ENCODE data around the gene CGB1.

Gene CGB1

GRCh38 chr19:49010453-49010852 lies 26.2 kb downstream of the CGB1 start:
- no peaks in the 10 kb centered on the region for H3K4me1 ChIP-seq (ENCODE audit: control extremely low read depth in 1 of 4, control insufficient read depth in 4 of 4, insufficient read depth in 4 of 4, low read length in 3 of 4)
- no peak for DNase-seq
- H3K27me3 ChIP-seq (replicated peaks in 2 of 5; ENCODE audit: control insufficient read depth in 4 of 5, insufficient read depth in 5 of 5, low read length in 4 of 5): no peaks in the 10 kb centered on the region
- H3K4me3 ChIP-seq (ENCODE audit: control insufficient read depth in 1 of 7, extremely low read depth in 1 of 7, insufficient read depth in 4 of 7, low read depth in 2 of 7, low read length in 6 of 7): no peak overlapping the region
- H3K9me3 ChIP-seq (ENCODE audit: control extremely low read depth in 1 of 5, control insufficient read depth in 4 of 5, insufficient read depth in 2 of 5, low read depth in 1 of 5, low read length in 4 of 5): no peaks in the 10 kb centered on the region
- H3K36me3 ChIP-seq (ENCODE audit: control insufficient read depth in 4 of 4, insufficient read depth in 4 of 4, low read length in 3 of 4): peaks cover 13 to 78% (median 58%) of the 10 kb centered on the region in 4 experiments
- 96% methylated on average over 17 of the region's 18 CpGs for WGBS (ENCODE audit: insufficient coverage)
- H3K27ac ChIP-seq (ENCODE audit: insufficient read depth in 1 of 2, low read depth in 1 of 2, low read length in 2 of 2, poor library complexity in 1 of 2, severe bottlenecking in 2 of 2): no peak overlapping the region
- POLR2A ChIA-PET: interaction anchor here (0.6 kb wide), 1 partner anchor 47 kb away, joined by 6 read pairs; the partner anchor contains the start of gene CGB7
- CTCF ChIA-PET: interaction anchor here (1.6 to 4.3 kb wide), 2 partner anchors 7 to 10 kb away, joined by 3 to 15 read pairs; no protein-coding TSS in a partner anchor

DNA sequence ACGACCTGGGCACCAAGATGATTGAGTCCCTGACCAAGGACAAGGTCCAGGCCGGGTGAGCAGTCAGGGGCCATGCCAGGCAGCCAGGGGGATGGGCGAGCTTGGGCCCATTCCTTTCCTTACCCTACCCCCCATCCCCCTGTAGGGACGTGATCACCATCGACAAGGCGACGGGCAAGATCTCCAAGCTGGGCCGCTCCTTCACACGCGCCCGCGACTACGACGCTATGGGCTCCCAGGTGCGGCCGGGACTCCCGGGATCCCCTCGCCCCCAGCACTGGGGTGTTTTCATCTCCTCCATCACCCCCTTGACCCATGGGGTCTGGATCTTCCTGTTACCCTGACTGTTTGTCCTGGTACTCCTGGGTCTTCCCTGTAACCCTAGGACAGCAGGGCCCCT lies 26.9 kb downstream of the CGB1 start:
- Histone ChIP-seq H3K4me3 (ENCODE audit: control insufficient read depth in 1 of 7, extremely low read depth in 1 of 7, insufficient read depth in 4 of 7, low read depth in 2 of 7, low read length in 6 of 7) (no peak overlapping the region), H3K27ac (ENCODE audit: insufficient read depth in 1 of 2, low read depth in 1 of 2, low read length in 2 of 2, poor library complexity in 1 of 2, severe bottlenecking in 2 of 2) (no peak overlapping the region), H3K27me3 (replicated peaks in 2 of 5; ENCODE audit: control insufficient read depth in 4 of 5, insufficient read depth in 5 of 5, low read length in 4 of 5) (no peaks in the 10 kb centered on the region), H3K4me1 (ENCODE audit: control extremely low read depth in 1 of 4, control insufficient read depth in 4 of 4, insufficient read depth in 4 of 4, low read length in 3 of 4) (no peaks in the 10 kb centered on the region), H3K36me3 (ENCODE audit: control insufficient read depth in 4 of 4, insufficient read depth in 4 of 4, low read length in 3 of 4) (peaks cover 16 to 78% (median 58%) of the 10 kb centered on the region in 4 experiments), H3K9me3 (ENCODE audit: control extremely low read depth in 1 of 5, control insufficient read depth in 4 of 5, insufficient read depth in 2 of 5, low read depth in 1 of 5, low read length in 4 of 5) (no peaks in the 10 kb centered on the region)
- DNase-seq: no peak
- 98% methylated on average over 13 of the region's 18 CpGs for WGBS (ENCODE audit: insufficient coverage)
- ChIA-PET CTCF (interaction anchor here (0.6 to 4.3 kb wide), 4 partner anchors 8 to 16 kb away, joined by 3 to 15 read pairs (median 4); partner anchors contain the start of genes GYS1 and RUVBL2), POLR2A (interaction anchor here (0.6 kb wide), 1 partner anchor 48 kb away, joined by 6 read pairs; the partner anchor contains the start of gene CGB7)

DNA sequence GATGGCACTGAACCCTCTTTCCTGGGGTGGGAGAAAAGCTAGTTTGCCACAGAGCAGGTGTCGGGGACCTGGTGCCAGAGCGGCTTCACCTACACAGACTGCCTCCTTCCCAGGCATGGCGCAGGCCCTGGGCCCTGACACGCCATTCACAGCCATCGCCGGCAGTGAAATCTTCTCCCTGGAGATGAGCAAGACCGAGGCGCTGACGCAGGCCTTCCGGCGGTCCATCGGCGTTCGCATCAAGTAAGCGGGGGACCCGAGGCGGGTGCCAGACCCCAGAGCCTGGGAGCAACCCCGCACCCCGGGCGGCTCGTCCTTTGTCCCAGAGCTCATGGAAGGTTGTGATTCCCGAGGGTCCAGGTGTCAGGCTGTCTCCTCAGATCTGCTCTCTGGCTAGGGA lies 29.8 kb downstream of the CGB1 start:
- DNase-seq: no peak
- Histone ChIP-seq H3K4me3 (ENCODE audit: control insufficient read depth in 1 of 7, extremely low read depth in 1 of 7, insufficient read depth in 4 of 7, low read depth in 2 of 7, low read length in 6 of 7) (no peak overlapping the region), H3K9me3 (ENCODE audit: control extremely low read depth in 1 of 5, control insufficient read depth in 4 of 5, insufficient read depth in 2 of 5, low read depth in 1 of 5, low read length in 4 of 5) (no peaks in the 10 kb centered on the region), H3K4me1 (ENCODE audit: control extremely low read depth in 1 of 4, control insufficient read depth in 4 of 4, insufficient read depth in 4 of 4, low read length in 3 of 4) (no peaks in the 10 kb centered on the region), H3K27ac (ENCODE audit: insufficient read depth in 1 of 2, low read depth in 1 of 2, low read length in 2 of 2, poor library complexity in 1 of 2, severe bottlenecking in 2 of 2) (no peak overlapping the region), H3K27me3 (replicated peaks in 2 of 5; ENCODE audit: control insufficient read depth in 4 of 5, insufficient read depth in 5 of 5, low read length in 4 of 5) (no peaks in the 10 kb centered on the region), H3K36me3 (ENCODE audit: control insufficient read depth in 4 of 4, insufficient read depth in 4 of 4, low read length in 3 of 4) (peaks cover 19 to 78% (median 58%) of the 10 kb centered on the region in 4 experiments)
- POLR2A ChIA-PET: no interaction called here
- WGBS (ENCODE audit: insufficient coverage): 97% methylated on average over 22 of the region's 22 CpGs
- CTCF ChIA-PET: interaction anchor here (1.0 kb wide), 1 partner anchor 13 kb away, joined by 3 read pairs; no protein-coding TSS in a partner anchor

DNA sequence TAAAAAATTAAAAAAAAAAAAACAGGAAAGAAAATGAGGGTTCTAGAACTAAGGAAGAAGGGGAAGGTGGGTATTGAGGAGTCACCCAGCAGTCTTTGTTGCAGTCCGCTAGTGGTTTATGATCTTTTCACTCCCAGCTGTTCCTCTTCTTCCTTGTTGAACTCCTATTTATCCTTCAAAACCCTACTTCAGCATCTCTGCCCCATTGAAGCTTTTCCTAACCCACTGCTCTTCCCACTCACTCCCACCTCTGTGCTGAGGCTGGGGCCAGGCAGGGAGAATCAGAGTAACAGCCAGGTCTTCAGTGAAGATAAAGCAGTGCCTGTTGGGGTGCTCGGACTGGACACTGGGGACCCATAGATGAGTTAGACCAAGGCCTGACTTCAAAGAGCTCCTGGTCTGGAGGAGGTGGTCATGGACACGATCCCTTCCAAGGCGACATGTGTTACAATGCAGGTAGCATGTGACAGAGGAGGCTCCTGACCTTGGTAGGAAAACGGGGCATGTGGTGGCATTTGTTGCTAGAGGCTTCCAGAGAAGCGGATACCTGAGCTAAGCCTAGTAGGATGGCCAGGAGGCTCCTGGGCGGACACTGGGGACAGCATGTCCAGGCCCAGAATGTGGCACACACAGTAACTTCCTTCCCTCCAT lies 31.6 kb downstream of the CGB1 start:
- H3K27ac ChIP-seq (ENCODE audit: insufficient read depth in 1 of 2, low read depth in 1 of 2, low read length in 2 of 2, poor library complexity in 1 of 2, severe bottlenecking in 2 of 2): no peak overlapping the region
- H3K27me3 ChIP-seq (replicated peaks in 2 of 5; ENCODE audit: control insufficient read depth in 4 of 5, insufficient read depth in 5 of 5, low read length in 4 of 5): no peaks in the 10 kb centered on the region
- H3K9me3 ChIP-seq (ENCODE audit: control extremely low read depth in 1 of 5, control insufficient read depth in 4 of 5, insufficient read depth in 2 of 5, low read depth in 1 of 5, low read length in 4 of 5): no peaks in the 10 kb centered on the region
- no peaks in the 10 kb centered on the region for H3K4me1 ChIP-seq (ENCODE audit: control extremely low read depth in 1 of 4, control insufficient read depth in 4 of 4, insufficient read depth in 4 of 4, low read length in 3 of 4)
- CTCF ChIA-PET: interaction anchor here (1.1 kb wide), 1 partner anchor 9 kb away, joined by 3 read pairs; no protein-coding TSS in a partner anchor
- 98% methylated on average over 6 of the region's 7 CpGs for WGBS (ENCODE audit: insufficient coverage)
- H3K4me3 ChIP-seq (ENCODE audit: control insufficient read depth in 1 of 7, extremely low read depth in 1 of 7, insufficient read depth in 4 of 7, low read depth in 2 of 7, low read length in 6 of 7): no peak overlapping the region
- no peak for DNase-seq
- POLR2A ChIA-PET: no interaction called here
- H3K36me3 ChIP-seq (ENCODE audit: control insufficient read depth in 4 of 4, insufficient read depth in 4 of 4, low read length in 3 of 4): peaks cover 19 to 65% (median 41%) of the 10 kb centered on the region in 4 experiments

- Histone ChIP-seq H3K36me3 (ENCODE audit: control insufficient read depth in 4 of 4, insufficient read depth in 4 of 4, low read length in 3 of 4) (peaks cover 16 to 66% (median 39%) of the 10 kb centered on the region in 4 experiments), H3K27me3 (replicated peaks in 2 of 5; ENCODE audit: control insufficient read depth in 4 of 5, insufficient read depth in 5 of 5, low read length in 4 of 5) (no peaks in the 10 kb centered on the region), H3K4me3 (ENCODE audit: control insufficient read depth in 1 of 7, extremely low read depth in 1 of 7, insufficient read depth in 4 of 7, low read depth in 2 of 7, low read length in 6 of 7) (no peak overlapping the region), H3K27ac (ENCODE audit: insufficient read depth in 1 of 2, low read depth in 1 of 2, low read length in 2 of 2, poor library complexity in 1 of 2, severe bottlenecking in 2 of 2) (no peak overlapping the region), H3K4me1 (ENCODE audit: control extremely low read depth in 1 of 4, control insufficient read depth in 4 of 4, insufficient read depth in 4 of 4, low read length in 3 of 4) (no peaks in the 10 kb centered on the region), H3K9me3 (ENCODE audit: control extremely low read depth in 1 of 5, control insufficient read depth in 4 of 5, insufficient read depth in 2 of 5, low read depth in 1 of 5, low read length in 4 of 5) (no peaks in the 10 kb centered on the region)
- DNase-seq: no peak
- 99% methylated on average over 10 of the region's 15 CpGs for WGBS (ENCODE audit: insufficient coverage)
- CTCF ChIA-PET: interaction anchor here (0.9 kb wide), 1 partner anchor 8 kb away, joined by 3 read pairs; no protein-coding TSS in a partner anchor
- POLR2A ChIA-PET: no interaction called here
Measured at GRCh38 chr19:49004133-49004532, 32.6 kb downstream of the CGB1 start.

DNA sequence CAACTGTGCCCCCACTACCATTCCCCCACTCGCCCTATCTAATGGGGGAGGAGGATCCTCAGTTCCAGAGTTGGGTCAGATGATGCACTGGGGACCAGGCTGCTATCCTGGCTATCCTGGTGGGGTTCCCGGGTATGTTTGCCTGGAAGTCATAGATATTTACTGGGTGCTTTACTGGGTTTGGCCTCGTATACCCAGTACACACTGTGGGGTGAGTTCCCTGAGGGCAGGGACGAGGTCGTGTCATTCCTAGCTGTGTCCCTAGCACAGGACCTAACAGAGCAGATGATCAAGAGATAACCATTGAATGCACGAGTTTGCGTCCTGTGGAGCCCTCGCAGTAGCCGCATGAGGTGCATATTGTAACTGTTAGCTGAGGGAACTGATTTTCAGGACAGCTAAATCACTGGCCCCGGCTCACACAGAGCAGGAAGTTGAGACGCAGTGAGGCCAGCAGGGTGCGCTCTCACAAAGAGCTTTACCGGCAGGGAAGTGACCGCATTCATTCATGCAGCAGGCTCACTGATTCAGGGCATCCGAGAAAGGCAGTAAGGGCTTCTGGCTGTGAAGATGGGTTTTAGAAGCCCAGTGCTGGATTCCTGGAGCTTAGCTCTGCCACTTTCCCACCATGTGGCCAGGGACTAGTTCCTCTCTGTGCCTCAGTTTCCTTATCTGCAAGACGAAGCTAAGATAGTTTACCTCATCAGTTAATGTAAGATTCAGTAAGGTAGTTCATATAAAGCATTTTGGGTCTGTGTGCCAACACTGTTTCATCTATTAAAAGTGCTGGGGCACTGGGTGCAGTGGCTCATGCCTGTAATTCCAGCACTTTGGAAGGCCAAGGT lies 37.0 kb downstream of the CGB1 start:
- CTCF ChIA-PET: interaction anchor here (0.8 to 2.0 kb wide), 10 partner anchors 9 to 225 kb away, joined by 3 to 15 read pairs (median 4); partner anchors contain the start of gene CGB2
- H3K9me3 ChIP-seq (ENCODE audit: control extremely low read depth in 1 of 5, control insufficient read depth in 4 of 5, insufficient read depth in 2 of 5, low read depth in 1 of 5, low read length in 4 of 5): no peaks in the 10 kb centered on the region
- H3K27ac ChIP-seq (ENCODE audit: insufficient read depth in 1 of 2, low read depth in 1 of 2, low read length in 2 of 2, poor library complexity in 1 of 2, severe bottlenecking in 2 of 2): no peak overlapping the region
- no peak overlapping the region for H3K4me3 ChIP-seq (ENCODE audit: control insufficient read depth in 1 of 7, extremely low read depth in 1 of 7, insufficient read depth in 4 of 7, low read depth in 2 of 7, low read length in 6 of 7)
- peaks cover 4 to 39% (median 25%) of the 10 kb centered on the region in 4 experiments for H3K36me3 ChIP-seq (ENCODE audit: control insufficient read depth in 4 of 4, insufficient read depth in 4 of 4, low read length in 3 of 4)
- POLR2A ChIA-PET: no interaction called here
- H3K27me3 ChIP-seq (replicated peaks in 2 of 5; ENCODE audit: control insufficient read depth in 4 of 5, insufficient read depth in 5 of 5, low read length in 4 of 5): no peaks in the 10 kb centered on the region
- 79% methylated on average over 14 of the region's 16 CpGs for WGBS (ENCODE audit: insufficient coverage)
- peak; percentile 63 to 86 (median 85) for DNase-seq
- H3K4me1 ChIP-seq (ENCODE audit: control extremely low read depth in 1 of 4, control insufficient read depth in 4 of 4, insufficient read depth in 4 of 4, low read length in 3 of 4): peaks cover 0 to 9% (median 5%) of the 10 kb centered on the region in 4 experiments

All from common myeloid progenitor, CD34-positive (primary cell).